Activated CD8-positive, alpha-beta memory T cell treated with anti-CD3 and anti-CD28 coated beads for 24 hours (primary cell): ENCODE measurements around the gene SLC8B1.
A peak's percentile ranks its signal among the peaks of the same experiment; 100 is the strongest.

ENCODE experiments used
- DNase-seq: peaks from one replicate; pipeline ENCODE4 v3.0.0-alpha.2; 2020

Gene SLC8B1

GRCh38 chr12:113334786-113335539 is at the start of gene SLC8B1:
Gene SLC8B1, minus strand, starts transcription at chr12:113335109. Its CDS starts 2,231 bp downstream, at chr12:113332878.
- DNase-seq: peak; percentile 99

- no peak for DNase-seq
Observed at GRCh38 chr12:113382206-113382605, 47.3 kb upstream of the SLC8B1 start.

- no peak for DNase-seq
Observed at GRCh38 chr12:113381220-113381619, 46.3 kb upstream of the SLC8B1 start.

GRCh38 chr12:113378291-113378690 is 43.4 kb upstream of the SLC8B1 start:
- DNase-seq: no peak

GRCh38 chr12:113374823-113375428 is 40.0 kb upstream of the SLC8B1 start:
- no peak for DNase-seq

GRCh38 chr12:113373969-113374368 is 39.1 kb upstream of the SLC8B1 start:
- no peak for DNase-seq

GRCh38 chr12:113373440-113373839 is 38.5 kb upstream of the SLC8B1 start:
- DNase-seq: no peak

GRCh38 chr12:113372371-113372770 is 37.5 kb upstream of the SLC8B1 start:
- DNase-seq: no peak

- no peak for DNase-seq
Observed at GRCh38 chr12:113371808-113372207, 36.9 kb upstream of the SLC8B1 start.

GRCh38 chr12:113370923-113371682 is 36.2 kb upstream of the SLC8B1 start:
- no peak for DNase-seq

GRCh38 chr12:113369391-113369985 is 34.6 kb upstream of the SLC8B1 start:
- DNase-seq: no peak

- no peak for DNase-seq
Observed at GRCh38 chr12:113368331-113368730, 33.4 kb upstream of the SLC8B1 start.

GRCh38 chr12:113366827-113367226 is 31.9 kb upstream of the SLC8B1 start:
- no peak for DNase-seq

GRCh38 chr12:113365639-113366395 is 30.9 kb upstream of the SLC8B1 start:
- no peak for DNase-seq

GRCh38 chr12:113364698-113365097 is 29.8 kb upstream of the SLC8B1 start:
- DNase-seq: no peak

- no peak for DNase-seq
Observed at GRCh38 chr12:113361574-113362370, 26.9 kb upstream of the SLC8B1 start.

GRCh38 chr12:113359939-113360748 is 25.2 kb upstream of the SLC8B1 start:
- no peak for DNase-seq

GRCh38 chr12:113359133-113359938 is 24.4 kb upstream of the SLC8B1 start:
- peak; percentile 60 for DNase-seq

- DNase-seq: peak; percentile 96
Observed at GRCh38 chr12:113358381-113359132, 23.6 kb upstream of the SLC8B1 start, which contains the start of gene PLBD2. Gene PLBD2, plus strand, starts transcription at chr12:113358587. Its CDS starts 14 bp downstream, at chr12:113358601.
